GM18508 (cell line): ENCODE measurements around the gene KMT2A.
"Not testable (repeated sequence)": the region's sequence is repeated elsewhere in the genome, so short reads cannot be mapped to it uniquely, and the experiment has no call there.

Experiments used
- ATAC-seq: cut with Tn5 transposase; IDR thresholded peaks from one replicate; pipeline ENCODE4 v1.9.1; 2021; ENCODE audit warnings: moderate number of reproducible peaks; ENCODE audit not compliant: insufficient read depth, unreplicated experiment

KMT2A gene

DNA sequence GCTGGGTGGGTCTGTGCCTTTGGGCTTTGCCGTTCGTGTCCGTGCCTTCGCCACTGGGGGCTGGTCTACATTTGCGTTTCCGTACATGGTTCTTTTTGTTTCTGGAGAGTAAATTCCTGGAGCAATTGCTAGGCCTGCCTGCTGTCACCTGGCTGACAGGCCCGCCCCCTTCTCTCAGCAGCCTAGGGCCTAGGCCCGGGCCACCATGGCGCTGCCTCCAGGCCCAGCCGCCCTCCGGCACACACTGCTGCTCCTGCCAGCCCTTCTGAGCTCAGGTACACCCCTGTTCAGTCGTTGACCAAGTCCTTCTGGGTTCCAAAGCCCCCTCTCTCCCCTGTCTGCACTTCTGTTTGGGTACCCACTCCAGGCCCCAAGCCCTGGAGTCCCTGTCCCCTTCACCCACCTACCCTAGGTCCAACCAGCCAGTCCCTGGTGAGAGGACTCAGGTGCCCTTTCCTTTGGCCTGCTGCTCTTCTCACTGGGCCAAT lies 95.3 kb downstream of the KMT2A start:
- ATAC-seq, result no peak

DNA sequence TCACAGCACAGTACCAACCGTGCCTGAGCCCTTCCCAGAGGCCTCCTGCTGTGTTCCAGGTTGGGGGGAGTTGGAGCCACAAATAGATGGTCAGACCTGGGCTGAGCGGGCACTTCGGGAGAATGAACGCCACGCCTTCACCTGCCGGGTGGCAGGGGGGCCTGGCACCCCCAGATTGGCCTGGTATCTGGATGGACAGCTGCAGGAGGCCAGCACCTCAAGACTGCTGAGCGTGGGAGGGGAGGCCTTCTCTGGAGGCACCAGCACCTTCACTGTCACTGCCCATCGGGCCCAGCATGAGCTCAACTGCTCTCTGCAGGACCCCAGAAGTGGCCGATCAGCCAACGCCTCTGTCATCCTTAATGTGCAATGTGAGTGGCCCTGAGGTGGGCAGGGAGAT lies 95.8 kb downstream of the KMT2A start:
- ATAC-seq, result no peak

DNA sequence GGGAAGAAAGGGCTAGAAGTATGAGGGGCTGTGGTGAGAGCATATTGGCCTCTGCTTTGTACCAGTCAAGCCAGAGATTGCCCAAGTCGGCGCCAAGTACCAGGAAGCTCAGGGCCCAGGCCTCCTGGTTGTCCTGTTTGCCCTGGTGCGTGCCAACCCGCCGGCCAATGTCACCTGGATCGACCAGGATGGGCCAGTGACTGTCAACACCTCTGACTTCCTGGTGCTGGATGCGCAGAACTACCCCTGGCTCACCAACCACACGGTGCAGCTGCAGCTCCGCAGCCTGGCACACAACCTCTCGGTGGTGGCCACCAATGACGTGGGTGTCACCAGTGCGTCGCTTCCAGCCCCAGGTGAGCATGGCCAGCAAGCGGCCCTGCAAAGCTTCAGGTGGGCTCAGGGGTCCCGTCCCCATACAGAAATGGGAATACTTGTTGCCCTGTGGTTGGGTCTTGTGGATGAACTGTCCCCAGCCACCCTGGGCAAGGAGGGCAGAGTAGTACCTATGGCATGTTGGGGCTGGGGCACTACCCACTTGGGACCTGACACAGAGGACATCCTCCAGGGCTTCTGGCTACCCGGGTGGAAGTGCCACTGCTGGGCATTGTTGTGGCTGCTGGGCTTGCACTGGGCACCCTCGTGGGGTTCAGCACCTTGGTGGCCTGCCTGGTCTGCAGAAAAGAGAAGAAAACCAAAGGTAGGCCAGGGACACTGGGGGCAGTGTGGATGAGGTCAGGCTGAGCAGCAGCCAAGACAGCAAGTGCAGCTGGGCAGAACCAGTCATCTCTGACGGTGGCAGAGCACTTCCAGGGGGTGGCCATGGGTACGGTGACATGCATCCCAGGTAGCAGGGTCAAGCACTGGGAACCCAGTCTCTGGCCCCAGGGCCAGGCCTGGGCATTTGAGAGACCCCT lies 96.8 kb downstream of the KMT2A start:
- ATAC-seq, result no peak

DNA sequence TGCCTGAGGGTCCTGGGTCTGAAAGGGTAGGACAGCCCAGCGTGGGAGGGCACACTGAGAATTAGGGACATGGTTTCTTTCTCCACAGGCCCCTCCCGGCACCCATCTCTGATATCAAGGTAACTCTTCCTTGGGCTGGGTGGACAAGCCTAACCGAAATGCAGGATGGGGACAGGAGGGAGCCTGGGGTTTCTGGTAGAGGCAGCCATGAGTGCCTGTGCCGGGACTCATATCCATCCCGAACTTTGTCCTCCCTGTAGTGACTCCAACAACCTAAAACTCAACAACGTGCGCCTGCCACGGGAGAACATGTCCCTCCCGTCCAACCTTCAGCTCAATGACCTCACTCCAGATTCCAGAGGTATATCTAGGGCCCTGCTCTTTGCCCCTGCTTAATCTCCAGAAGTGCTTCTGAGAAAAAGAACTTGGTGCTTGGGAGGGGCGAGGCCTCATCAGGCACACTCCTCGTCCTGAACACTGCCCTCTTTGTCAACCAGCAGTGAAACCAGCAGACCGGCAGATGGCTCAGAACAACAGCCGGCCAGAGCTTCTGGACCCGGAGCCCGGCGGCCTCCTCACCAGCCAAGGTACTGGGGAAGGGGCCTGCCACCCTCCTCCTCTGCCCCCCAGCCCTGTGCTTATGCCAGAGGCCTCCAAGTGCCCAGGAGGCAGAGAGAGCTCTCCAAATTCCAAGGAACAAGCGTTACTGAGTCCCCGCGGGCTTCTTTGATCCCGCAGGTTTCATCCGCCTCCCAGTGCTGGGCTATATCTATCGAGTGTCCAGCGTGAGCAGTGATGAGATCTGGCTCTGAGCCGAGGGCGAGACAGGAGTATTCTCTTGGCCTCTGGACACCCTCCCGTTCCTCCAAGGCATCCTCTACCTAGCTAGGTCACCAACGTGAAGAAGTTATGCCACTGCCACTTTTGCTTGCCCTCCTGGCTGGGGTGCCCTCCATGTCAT lies 97.8 kb downstream of the KMT2A start:
- ATAC-seq, result no peak

DNA sequence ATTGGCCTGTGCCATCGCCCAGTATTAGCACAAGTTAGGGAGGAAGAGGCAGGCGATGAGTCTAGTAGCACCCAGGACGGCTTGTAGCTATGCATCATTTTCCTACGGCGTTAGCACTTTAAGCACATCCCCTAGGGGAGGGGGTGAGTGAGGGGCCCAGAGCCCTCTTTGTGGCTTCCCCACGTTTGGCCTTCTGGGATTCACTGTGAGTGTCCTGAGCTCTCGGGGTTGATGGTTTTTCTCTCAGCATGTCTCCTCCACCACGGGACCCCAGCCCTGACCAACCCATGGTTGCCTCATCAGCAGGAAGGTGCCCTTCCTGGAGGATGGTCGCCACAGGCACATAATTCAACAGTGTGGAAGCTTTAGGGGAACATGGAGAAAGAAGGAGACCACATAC lies 99.0 kb downstream of the KMT2A start:
- no peak for ATAC-seq

DNA sequence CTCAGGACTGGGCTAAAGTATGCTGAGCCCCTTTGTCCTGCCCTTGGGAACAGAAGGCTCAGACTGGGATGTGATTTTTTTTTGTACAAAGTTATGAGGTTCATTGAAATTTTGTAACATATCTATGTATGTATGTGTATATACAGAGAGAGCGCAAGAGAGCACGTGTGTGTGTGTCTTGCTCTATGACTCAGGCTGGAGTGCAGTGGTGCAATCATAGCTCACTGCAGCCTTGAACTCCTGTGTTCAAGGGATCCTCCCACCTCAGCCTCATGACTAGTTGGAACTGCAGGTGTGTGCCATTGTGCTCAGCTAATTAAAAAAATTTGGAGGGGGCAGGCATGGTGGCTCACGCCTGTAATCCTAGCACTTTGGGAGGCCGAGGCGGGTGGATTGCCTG lies 100.4 kb downstream of the KMT2A start:
- ATAC-seq, result no peak

DNA sequence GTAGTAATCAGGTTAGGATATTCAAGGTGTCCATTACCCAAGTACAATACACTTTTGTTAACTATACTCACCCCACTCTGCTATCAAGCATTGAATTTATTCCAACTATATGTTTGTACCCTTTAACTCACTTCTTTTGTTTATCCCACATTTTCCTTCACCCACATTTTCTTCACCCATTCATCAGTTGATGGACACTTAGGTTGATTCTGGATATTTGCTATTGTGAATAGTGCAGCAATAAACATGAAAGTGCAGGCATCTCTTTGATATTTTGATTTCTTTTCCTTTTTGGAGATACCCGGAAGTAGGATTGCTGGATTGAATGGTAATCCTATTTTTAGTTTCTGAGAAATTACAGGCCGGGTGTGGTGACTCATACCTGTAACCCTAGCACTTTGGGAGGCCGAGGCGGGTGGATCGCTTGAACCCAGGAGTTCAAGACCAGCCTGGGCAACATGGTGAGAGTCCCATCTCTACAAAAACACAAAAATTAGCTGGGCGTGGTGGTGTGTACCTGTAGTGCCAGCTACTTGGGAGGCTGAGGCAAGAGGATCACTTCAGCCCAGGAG lies 101.2 kb downstream of the KMT2A start:
- ATAC-seq, result no peak

DNA sequence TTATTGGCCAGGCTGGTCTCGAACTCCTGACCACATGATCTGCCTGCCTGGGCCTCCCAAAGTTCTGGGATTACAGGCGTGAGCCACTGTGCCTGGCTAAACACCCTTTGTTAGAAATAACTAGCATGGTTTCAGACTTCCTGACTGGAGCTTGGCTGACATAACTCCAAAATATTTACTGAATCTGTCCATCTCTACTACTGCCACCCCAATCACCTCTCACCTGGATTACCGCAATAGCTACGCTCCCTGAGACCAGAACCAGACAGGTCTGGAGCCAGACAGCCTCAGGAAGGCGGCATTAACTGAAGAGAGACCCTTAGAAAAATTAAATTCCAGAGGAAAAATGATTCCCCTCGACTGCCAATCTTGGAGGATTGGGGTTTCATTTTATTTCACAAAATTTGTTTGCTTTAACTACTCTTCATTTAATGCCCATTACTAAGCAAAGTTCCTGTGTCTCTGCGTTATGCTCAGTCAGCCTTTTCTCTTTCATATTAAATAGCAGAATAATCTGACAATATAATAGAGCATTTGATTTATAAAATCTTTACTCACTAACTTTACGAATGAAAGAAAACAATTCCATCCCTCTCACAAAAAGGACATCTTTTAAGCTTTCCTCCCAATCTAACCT lies 107.8 kb downstream of the KMT2A start:
- no peak for ATAC-seq

DNA sequence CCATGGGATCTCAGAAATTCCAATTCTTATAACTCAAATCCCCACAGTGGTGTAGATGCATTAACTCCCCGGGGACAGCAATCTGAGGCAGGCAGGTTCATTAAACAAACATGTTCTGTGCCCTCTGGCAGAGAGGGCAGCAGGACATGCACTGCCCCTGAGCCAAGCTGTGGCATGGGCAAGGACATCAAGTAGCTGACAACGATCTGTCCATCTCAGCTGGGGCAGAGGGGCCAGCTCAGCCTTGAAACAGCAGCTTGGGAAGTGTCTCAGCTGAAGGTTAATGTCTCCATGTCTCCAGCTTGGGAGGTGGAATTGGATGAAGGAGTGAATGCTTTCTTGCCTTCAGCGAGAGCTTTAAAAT lies 108.3 kb downstream of the KMT2A start:
- ATAC-seq, result no peak

DNA sequence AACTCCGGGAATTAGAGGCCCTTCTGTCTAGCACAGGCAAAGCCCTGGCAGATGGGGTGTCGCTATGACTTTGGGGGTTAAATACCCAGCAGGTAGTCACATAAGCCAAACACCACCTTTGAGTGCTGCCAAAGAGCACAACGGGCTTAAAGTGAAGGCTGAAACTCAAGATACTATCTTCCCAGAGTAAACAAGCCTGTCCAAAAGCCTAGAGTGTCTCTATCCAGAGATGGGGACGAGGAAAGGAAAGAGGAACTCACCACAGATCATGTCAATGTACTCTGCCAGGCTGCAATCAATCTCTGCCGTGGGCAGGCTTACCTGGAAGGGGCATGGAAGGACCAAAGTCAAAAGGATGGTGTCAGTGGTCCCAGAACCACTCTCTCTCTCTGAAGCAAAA lies 109.2 kb downstream of the KMT2A start:
- no peak for ATAC-seq

DNA sequence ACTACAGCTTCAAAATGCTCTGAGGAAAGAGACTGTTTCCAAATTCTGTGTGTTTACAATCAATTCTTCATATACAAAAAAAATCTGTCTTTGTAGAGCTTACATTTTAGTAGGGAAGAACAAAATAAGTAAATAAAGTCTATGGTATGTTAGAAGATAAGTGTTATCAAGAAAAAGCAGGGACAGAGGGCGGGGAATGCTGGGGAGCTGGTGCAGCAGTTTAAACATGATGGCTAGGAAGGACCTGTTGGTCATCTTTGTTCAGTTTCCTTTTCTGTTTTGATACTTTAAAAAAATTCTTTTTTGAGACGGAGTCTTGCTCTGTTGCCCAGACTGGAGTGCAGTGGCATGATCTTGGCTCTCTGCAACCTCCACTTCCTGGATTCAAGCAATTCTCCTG lies 110.8 kb downstream of the KMT2A start:
- ATAC-seq, result no peak

DNA sequence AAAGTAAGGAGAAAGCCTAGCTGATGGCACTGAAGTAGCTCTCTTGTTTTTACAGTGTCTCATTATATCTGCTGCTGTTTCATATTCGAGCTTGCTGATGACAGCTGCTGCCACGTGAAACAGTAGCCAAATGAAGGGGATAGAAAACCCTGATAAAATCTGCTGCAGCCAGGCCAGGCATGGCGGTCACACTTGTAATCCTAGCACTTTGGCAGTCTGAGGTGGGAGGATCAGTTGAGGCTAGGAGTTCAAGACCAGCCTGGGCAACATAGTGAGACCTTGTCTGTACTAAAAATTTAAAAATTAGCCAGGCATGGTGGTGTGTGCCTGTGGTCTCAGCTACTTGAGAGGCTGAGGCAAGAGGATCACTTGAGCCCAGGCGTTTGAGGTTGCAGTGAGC lies 116.0 kb downstream of the KMT2A start:
- no peak for ATAC-seq

DNA sequence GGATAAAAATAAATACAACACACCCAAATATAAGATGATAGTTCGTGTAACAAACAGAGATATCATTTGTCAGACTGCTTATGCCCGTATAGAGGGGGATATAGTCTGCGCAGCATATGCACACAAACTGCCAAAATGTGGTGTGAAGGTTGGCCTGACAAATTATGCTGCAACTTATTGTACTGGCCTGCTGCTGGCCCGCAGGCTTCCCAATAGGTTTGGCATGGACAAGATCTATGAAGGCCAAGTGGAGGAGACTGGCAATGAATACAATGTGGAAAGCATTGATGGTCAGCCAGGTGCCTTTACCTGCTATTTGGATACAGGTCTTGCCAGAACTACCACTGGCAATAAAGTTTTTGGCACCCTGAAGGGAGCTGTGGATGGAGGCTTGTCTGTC lies 124.5 kb downstream of the KMT2A start:
- ATAC-seq, result no peak

DNA sequence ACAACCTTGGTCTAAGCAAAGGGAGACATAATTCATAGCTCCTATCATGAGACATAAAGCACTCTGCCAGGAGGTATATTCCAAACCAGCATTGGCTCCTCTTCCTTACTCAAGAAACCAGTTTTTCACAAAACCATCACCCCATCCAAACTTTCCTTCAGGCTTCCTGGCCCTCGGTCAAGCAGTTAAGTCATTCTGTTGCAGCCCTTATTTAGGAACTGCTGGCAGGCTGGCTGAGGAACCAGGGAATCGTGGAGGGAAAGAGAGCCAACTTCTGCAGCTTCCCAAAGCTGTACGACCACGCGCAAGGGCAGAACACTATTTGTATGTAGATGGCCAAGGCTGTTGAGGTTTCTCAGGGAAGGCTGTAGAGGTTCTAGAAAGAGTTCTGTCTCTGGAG lies 128.8 kb downstream of the KMT2A start:
- no peak for ATAC-seq

DNA sequence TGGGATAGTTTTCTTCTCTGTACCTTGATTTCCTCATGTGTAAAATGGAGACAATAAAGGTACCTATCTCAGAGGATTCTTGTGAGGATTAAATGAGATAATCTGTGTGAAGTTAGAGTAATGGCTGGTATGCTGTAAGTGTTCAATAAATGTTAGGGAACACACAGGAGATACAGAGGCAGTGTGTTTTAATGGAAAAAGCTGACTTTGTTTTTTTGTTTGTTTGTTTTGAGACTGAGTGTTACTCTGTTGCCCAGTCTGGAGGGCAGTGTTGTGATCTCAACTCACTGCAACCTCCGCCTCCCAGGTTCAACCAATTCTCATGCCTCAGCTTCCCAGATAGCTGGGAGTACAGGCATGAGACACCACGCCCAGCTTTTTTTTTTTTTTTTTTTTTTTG lies 133.4 kb downstream of the KMT2A start:
- no peak for ATAC-seq

DNA sequence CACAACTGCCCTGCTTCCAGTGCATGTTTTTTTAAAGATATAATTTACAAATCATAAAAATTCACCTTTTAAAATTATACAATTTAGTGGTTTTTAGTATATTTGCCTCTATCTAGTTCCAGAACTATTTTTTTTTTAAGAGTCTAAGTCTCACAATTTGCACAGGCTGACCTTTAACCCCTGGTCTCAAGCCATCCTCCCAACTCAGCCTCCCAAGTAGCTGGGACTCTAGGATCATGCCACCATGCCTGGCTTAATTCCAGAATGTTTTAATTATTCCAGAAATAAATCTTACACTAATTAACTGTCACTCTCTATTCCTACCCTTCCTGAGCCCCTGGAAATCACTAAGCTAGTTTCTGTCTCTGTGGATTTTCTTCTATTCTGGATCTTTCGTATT lies 134.5 kb downstream of the KMT2A start:
- no peak for ATAC-seq

DNA sequence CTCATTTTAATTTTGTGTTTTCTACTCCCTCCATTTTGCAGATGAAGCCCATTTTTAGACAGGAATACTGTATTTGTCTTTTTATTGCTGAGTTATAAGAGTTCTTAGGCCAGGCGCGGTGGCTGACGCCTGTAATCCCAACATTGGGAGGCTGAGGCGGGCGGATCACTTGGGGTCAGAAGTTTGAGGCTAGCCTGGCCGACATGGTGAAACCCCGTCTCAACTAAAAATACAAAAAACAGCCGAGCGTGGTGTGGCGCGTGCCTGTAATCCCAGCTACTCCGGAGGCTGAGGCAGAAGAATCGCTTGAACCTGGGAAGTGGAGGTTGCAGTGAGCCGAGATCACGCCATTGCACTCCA lies 135.4 kb downstream of the KMT2A start:
- not testable (repeated sequence) for ATAC-seq

DNA sequence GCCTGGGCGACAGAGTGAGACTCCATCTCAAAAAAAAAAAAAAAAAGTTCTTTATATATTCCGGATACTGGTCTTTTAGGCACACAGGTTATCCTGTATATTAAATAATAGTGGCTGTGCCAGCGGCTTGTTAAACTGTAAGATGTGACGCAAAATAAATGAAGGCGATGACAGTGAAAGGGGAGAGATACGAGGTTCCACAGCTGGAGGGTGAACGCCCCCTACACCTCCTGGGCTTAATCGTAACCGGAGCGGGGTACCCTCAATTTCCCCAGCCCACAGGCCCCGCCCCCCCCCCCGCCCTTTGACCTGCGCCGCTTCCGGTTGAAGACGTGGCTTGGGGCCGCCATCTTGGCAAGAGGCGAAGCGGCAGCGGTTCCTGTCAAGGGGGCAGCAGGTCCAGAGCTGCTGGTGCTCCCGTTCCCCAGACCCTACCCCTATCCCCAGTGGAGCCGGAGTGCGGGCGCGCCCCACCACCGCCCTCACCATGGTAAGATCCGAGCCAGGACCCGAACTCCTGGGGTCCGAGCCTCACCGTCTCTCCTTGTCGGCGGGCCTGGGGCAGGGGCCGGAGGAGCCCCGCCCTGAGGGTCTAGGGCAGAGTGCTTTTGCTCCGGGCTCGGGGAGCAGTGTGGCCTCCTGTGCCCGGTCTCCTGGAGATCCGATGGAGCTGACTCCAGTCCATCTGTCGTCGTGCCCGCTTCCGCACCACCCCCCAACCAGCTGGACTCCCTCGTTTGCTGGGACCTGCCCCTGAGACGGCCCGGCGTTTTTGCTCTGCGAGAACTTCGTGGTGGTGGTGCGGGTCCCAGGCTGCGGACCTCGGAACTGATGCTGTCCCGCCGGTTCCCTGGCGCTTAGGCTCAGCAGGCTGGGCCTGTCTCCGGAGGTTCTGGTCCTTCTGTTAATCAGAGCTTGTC lies 136.0 kb downstream of the KMT2A start, which contains the start of gene ARCN1:
ARCN1 (plus strand) TSS at position 349 of the 920 bp plus-strand sequence; CDS start at position 488, 139 bp downstream.
- ATAC-seq, result no peak

DNA sequence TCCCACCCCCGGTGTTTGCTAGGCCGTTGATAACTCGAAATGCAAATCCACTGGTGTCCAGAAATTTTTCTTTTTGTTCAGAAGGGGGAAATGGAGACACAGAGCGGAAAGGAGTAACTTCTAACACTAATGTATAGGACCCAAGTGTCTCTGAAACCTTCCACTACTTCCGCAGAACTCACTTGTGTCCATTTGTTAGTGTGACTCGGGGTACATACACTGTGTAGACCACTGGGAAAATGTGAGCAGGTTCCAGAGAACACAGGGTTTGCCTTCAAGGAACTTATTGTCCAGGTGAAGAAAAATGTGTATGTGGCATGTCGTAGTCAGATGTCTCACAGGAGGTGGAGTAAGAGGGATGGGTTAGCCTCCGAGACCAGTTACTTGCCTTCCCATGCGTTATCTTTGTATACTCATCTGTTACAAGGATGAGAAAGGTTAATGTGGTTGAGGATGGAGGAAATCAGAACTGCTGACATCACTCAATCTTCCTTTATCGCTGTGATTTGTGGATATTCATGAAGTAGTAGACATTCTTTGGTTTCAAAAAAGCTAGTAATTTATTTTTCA lies 136.8 kb downstream of the KMT2A start:
- ATAC-seq, result no peak
